ENCODE results near the gene SCUBE1. TPM values are rescaled to one million over a fixed set of nuclear protein-coding genes. Genes with fewer than 3 reads are reported as not detected.

The SCUBE1 gene
- total RNA-seq, 1 donor from 2014 or later = 54.7 TPM

- DNase-seq (ENCODE audit: low spot score) = peak; percentile 98
- H3K4me1 Mint-ChIP-seq (ENCODE audit: unreplicated experiment) = peaks cover 11% of the 10 kb centered on the region
- H3K9me3 Mint-ChIP-seq (ENCODE audit: unreplicated experiment) = no peaks in the 10 kb centered on the region
- H3K27me3 Mint-ChIP-seq (ENCODE audit: unreplicated experiment) = peaks cover 4% of the 10 kb centered on the region
- TF ChIP-seq CTCF (IDR thresholded peaks at IDR 0.05; ENCODE audit: unreplicated experiment) = peak; percentile 70
- H3K36me3 Mint-ChIP-seq (ENCODE audit: low read depth, unreplicated experiment) = no peaks in the 10 kb centered on the region
- H3K27ac Mint-ChIP-seq (ENCODE audit: unreplicated experiment) = peak overlapping the region; percentile 82
- H3K4me3 Mint-ChIP-seq (ENCODE audit: unreplicated experiment) = peak overlapping the region; percentile 81
Observed at GRCh38 chr22:43187171-43188099, 155.7 kb downstream of the SCUBE1 start.

GRCh38 chr22:43186272-43187170 lies 156.7 kb downstream of the SCUBE1 start, which contains the start of gene TTLL12:
Gene TTLL12, minus strand, starts transcription at chr22:43187134. Its CDS starts 65 bp downstream, at chr22:43187069.
- no peak for TF ChIP-seq CTCF (IDR thresholded peaks at IDR 0.05; ENCODE audit: unreplicated experiment)
- peaks cover 4% of the 10 kb centered on the region for H3K27me3 Mint-ChIP-seq (ENCODE audit: unreplicated experiment)
- H3K9me3 Mint-ChIP-seq (ENCODE audit: unreplicated experiment) = no peaks in the 10 kb centered on the region
- DNase-seq (ENCODE audit: low spot score) = peak; percentile 61
- peak within 1 kb of the TSS; percentile 82 for H3K27ac Mint-ChIP-seq (ENCODE audit: unreplicated experiment)
- H3K36me3 Mint-ChIP-seq (ENCODE audit: low read depth, unreplicated experiment) = no peaks in the 10 kb centered on the region
- H3K4me3 Mint-ChIP-seq (ENCODE audit: unreplicated experiment) = peak within 1 kb of the TSS; percentile 81
- H3K4me1 Mint-ChIP-seq (ENCODE audit: unreplicated experiment) = peaks cover 11% of the 10 kb centered on the region

GRCh38 chr22:43185860-43186261 lies 157.3 kb downstream of the SCUBE1 start:
- no peak for TF ChIP-seq CTCF (IDR thresholded peaks at IDR 0.05; ENCODE audit: unreplicated experiment)
- Mint-ChIP-seq H3K27ac (ENCODE audit: unreplicated experiment) (no peak overlapping the region), H3K4me3 (ENCODE audit: unreplicated experiment) (peak overlapping the region; percentile 76), H3K27me3 (ENCODE audit: unreplicated experiment) (peaks cover 3% of the 10 kb centered on the region), H3K9me3 (ENCODE audit: unreplicated experiment) (no peaks in the 10 kb centered on the region), H3K4me1 (ENCODE audit: unreplicated experiment) (peaks cover 13% of the 10 kb centered on the region), H3K36me3 (ENCODE audit: low read depth, unreplicated experiment) (no peaks in the 10 kb centered on the region)
- DNase-seq (ENCODE audit: low spot score) = no peak

- peaks cover 7% of the 10 kb centered on the region for H3K36me3 Mint-ChIP-seq (ENCODE audit: low read depth, unreplicated experiment)
- TF ChIP-seq CTCF (IDR thresholded peaks at IDR 0.05; ENCODE audit: unreplicated experiment) = no peak
- no peak for DNase-seq (ENCODE audit: low spot score)
- H3K4me3 Mint-ChIP-seq (ENCODE audit: unreplicated experiment) = no peak overlapping the region
- H3K4me1 Mint-ChIP-seq (ENCODE audit: unreplicated experiment) = peaks cover 13% of the 10 kb centered on the region
- no peaks in the 10 kb centered on the region for H3K9me3 Mint-ChIP-seq (ENCODE audit: unreplicated experiment)
- H3K27ac Mint-ChIP-seq (ENCODE audit: unreplicated experiment) = no peak overlapping the region
- no peaks in the 10 kb centered on the region for H3K27me3 Mint-ChIP-seq (ENCODE audit: unreplicated experiment)
Observed at GRCh38 chr22:43183496-43184277, 159.5 kb downstream of the SCUBE1 start.

Data from endothelial cell (in vitro differentiated cells).